HG03571 (cell line): ENCODE data around the gene NUTM2D.
"Not testable (repeated sequence)": the region's sequence is repeated elsewhere in the genome, so short reads cannot be mapped to it uniquely, and the experiment has no call there.

Experiments
- ATAC-seq: cut with Tn5 transposase; IDR thresholded peaks from one replicate; pipeline ENCODE4 v1.9.1; 2021; ENCODE audit not compliant: unreplicated experiment

NUTM2D gene

GRCh38 chr10:87357444-87357843 lies at the start of gene NUTM2D:
NUTM2D (plus strand) TSS chr10:87357744; CDS start chr10:87358266, 522 bp downstream.
- ATAC-seq, result not testable (repeated sequence)

GRCh38 chr10:87308702-87309101 lies 48.8 kb upstream of the NUTM2D start:
- ATAC-seq, result not testable (repeated sequence)

- not testable (repeated sequence) for ATAC-seq
Observed at GRCh38 chr10:87309657-87310056, 47.9 kb upstream of the NUTM2D start.

GRCh38 chr10:87311521-87311920 lies 46.0 kb upstream of the NUTM2D start:
- ATAC-seq, result not testable (repeated sequence)

GRCh38 chr10:87313649-87314359 lies 43.7 kb upstream of the NUTM2D start:
- ATAC-seq, result not testable (repeated sequence)

GRCh38 chr10:87314360-87314973 lies 43.1 kb upstream of the NUTM2D start:
- not testable (repeated sequence) for ATAC-seq

GRCh38 chr10:87321505-87321904 lies 36.0 kb upstream of the NUTM2D start:
- not testable (repeated sequence) for ATAC-seq

GRCh38 chr10:87324559-87324958 lies 33.0 kb upstream of the NUTM2D start:
- ATAC-seq, result not testable (repeated sequence)

GRCh38 chr10:87327958-87328357 lies 29.6 kb upstream of the NUTM2D start:
- ATAC-seq, result not testable (repeated sequence)

- ATAC-seq, result not testable (repeated sequence)
Observed at GRCh38 chr10:87329131-87329530, 28.4 kb upstream of the NUTM2D start.

- not testable (repeated sequence) for ATAC-seq
Observed at GRCh38 chr10:87332687-87333086, 24.9 kb upstream of the NUTM2D start.

- ATAC-seq, result not testable (repeated sequence)
Observed at GRCh38 chr10:87340411-87340810, 17.1 kb upstream of the NUTM2D start.

GRCh38 chr10:87341546-87342142 lies 15.9 kb upstream of the NUTM2D start:
- ATAC-seq, result peak; percentile 14

- peak; percentile 87 for ATAC-seq
Observed at GRCh38 chr10:87342249-87342710, 15.3 kb upstream of the NUTM2D start.

GRCh38 chr10:87342711-87343258 lies 14.8 kb upstream of the NUTM2D start:
- peak; percentile 67 for ATAC-seq

GRCh38 chr10:87345743-87346142 lies 11.8 kb upstream of the NUTM2D start:
- ATAC-seq, result not testable (repeated sequence)

- not testable (repeated sequence) for ATAC-seq
Observed at GRCh38 chr10:87350161-87350560, 7.4 kb upstream of the NUTM2D start.

GRCh38 chr10:87352825-87353224 lies 4.7 kb upstream of the NUTM2D start:
- not testable (repeated sequence) for ATAC-seq

- not testable (repeated sequence) for ATAC-seq
Observed at GRCh38 chr10:87355110-87355509, 2.4 kb upstream of the NUTM2D start.

- ATAC-seq, result not testable (repeated sequence)
Observed at GRCh38 chr10:87358159-87358558, 615 bp downstream of the NUTM2D start.

GRCh38 chr10:87369514-87370112 lies 12.1 kb downstream of the NUTM2D start:
- not testable (repeated sequence) for ATAC-seq
